ENCODE measurements around the gene GUCA2A. TPM values are rescaled to one million over a fixed set of nuclear protein-coding genes. Genes with fewer than 3 reads are reported as not detected.

The GUCA2A gene
- total RNA-seq, 1 donor from 2014 or later = not detected

- TF ChIP-seq CTCF (IDR thresholded peaks at IDR 0.05; ENCODE audit: unreplicated experiment) = no peak
- no peak for DNase-seq (ENCODE audit: low spot score in 2 of 2, unreplicated experiment in 2 of 2)
- Mint-ChIP-seq H3K4me1 (no peaks in the 10 kb centered on the region), H3K36me3 (no peaks in the 10 kb centered on the region), H3K9me3 (no peaks in the 10 kb centered on the region), H3K4me3 (no peak overlapping the region), H3K27me3 (ENCODE audit: low read depth) (peaks cover 34% of the 10 kb centered on the region), H3K27ac (no peak overlapping the region)
These were observed 50.3 kb downstream of the GUCA2A start for GRCh38 chr1:42114229-42114628.

Other genes with a start within 250 kb of the GUCA2A start
- 8.5 to 9.0 TPM (median 8.9 TPM) in 3 replicates for gene HIVEP3, start 245.8 kb downstream of the GUCA2A start, total RNA-seq
- not detected in 3 replicates for gene GUCA2B, start 11.3 kb downstream of the GUCA2A start, total RNA-seq
- 79.7 to 82.2 TPM (median 81.6 TPM) in 3 replicates for gene FOXJ3, start 170.5 kb upstream of the GUCA2A start, total RNA-seq
- 0.20 to 0.31 TPM (median 0.20 TPM) in 3 replicates for gene RIMKLA, start 216.0 kb upstream of the GUCA2A start, total RNA-seq